Esophagus (tissue), 2 donors: ENCODE measurements around the gene KREMEN2. TPM values are rescaled to one million over a fixed set of nuclear protein-coding genes. Genes with fewer than 3 reads are reported as not detected.

Experiments used
- H3K27ac ChIP-seq, 2 donors: one replicate each; pipeline ENCODE4 v1.5.1; 2013; ENCODE audit warnings: low read depth in 2 of 2, mild to moderate bottlenecking in 2 of 2, inconsistent platforms in 1 of 2, low read length in 1 of 2, moderate library complexity in 1 of 2
- H3K27me3 ChIP-seq, 2 donors: one replicate each; pipeline ENCODE4 v1.6.1; 2013; ENCODE audit warnings: low read length in 2 of 2, control low read depth in 1 of 2, mild to moderate bottlenecking in 1 of 2; ENCODE audit not compliant: insufficient read depth in 2 of 2, control insufficient read depth in 1 of 2
- H3K36me3 ChIP-seq, 2 donors: one replicate each; pipeline ENCODE4 v1.6.1; 2013; ENCODE audit warnings: low read length in 1 of 2; ENCODE audit not compliant: control insufficient read depth in 2 of 2, insufficient read depth in 2 of 2
- H3K4me1 ChIP-seq, 2 donors: one replicate each; pipeline ENCODE4 v1.6.1; 2013; ENCODE audit warnings: low read length in 1 of 2; ENCODE audit not compliant: control insufficient read depth in 2 of 2, insufficient read depth in 2 of 2
- H3K4me3 ChIP-seq, 2 donors: one replicate each; pipeline ENCODE4 v1.5.1; 2013; ENCODE audit warnings: low read length in 2 of 2, mild to moderate bottlenecking in 2 of 2, low read depth in 1 of 2, moderate library complexity in 1 of 2
- H3K9me3 ChIP-seq, 2 donors: one replicate each; pipeline ENCODE4 v1.6.1; 2013; ENCODE audit warnings: mild to moderate bottlenecking in 2 of 2, low read depth in 1 of 2, low read length in 1 of 2, moderate library complexity in 1 of 2; ENCODE audit not compliant: control insufficient read depth in 2 of 2, insufficient read depth in 1 of 2
- WGBS, 2 donors: extraction: QIAGEN DNeasy Blood & Tissue Kit; methylation state at CpG; one replicate each; pipeline ENCODE4 v1.1.7; 2013; 5-methylcytosine and 5-hydroxymethylcytosine counted together
- polyA plus RNA-seq, 2 donors: library from polyadenylated mRNA; stranded (reverse); fragments of 200-250 nt; gene quantifications; one replicate each; pipeline ENCODE4 v1.2.3, GENCODE V29; 2013
- donor health status: healthy with polysubstance abuse.
- donor health status: Bipolar disorder and iron deficiency.

Gene KREMEN2
- polyA plus RNA-seq, 2 donors, result 1.6 to 1.8 TPM

- H3K36me3 ChIP-seq, result no peaks in the 10 kb centered on the region
- H3K27ac ChIP-seq, result no peak overlapping the region
- peaks cover 0 to 3% of the 10 kb centered on the region in 2 donors for H3K4me1 ChIP-seq
- H3K27me3 ChIP-seq, result peaks cover 0 to 4% of the 10 kb centered on the region in 2 donors
- H3K9me3 ChIP-seq, result no peaks in the 10 kb centered on the region
- H3K4me3 ChIP-seq, result no peak overlapping the region
- whole genome bisulfite sequencing, 2 donors, result 59 to 66% methylated on average over 12 of the region's 12 CpGs
Observed at GRCh38 chr16:3013998-3014690, 50.1 kb downstream of the KREMEN2 start.

GRCh38 chr16:3014971-3015370 lies 50.9 kb downstream of the KREMEN2 start:
- Histone ChIP-seq H3K27me3 (peaks cover 0 to 4% of the 10 kb centered on the region in 2 donors), H3K27ac (no peak overlapping the region), H3K36me3 (no peaks in the 10 kb centered on the region), H3K4me3 (no peak overlapping the region), H3K9me3 (no peaks in the 10 kb centered on the region), H3K4me1 (peaks cover 0 to 6% of the 10 kb centered on the region in 2 donors)
- WGBS, 2 donors, result 82 to 83% methylated on average over 6 of the region's 6 CpGs

- Histone ChIP-seq H3K4me3 (no peak overlapping the region), H3K36me3 (no peaks in the 10 kb centered on the region), H3K27me3 (peaks cover 0 to 4% of the 10 kb centered on the region in 2 donors), H3K4me1 (peaks cover 0 to 6% of the 10 kb centered on the region in 2 donors), H3K9me3 (no peaks in the 10 kb centered on the region), H3K27ac (no peak overlapping the region)
- WGBS, 2 donors, result 85 to 86% methylated on average over 13 of the region's 13 CpGs
Observed at GRCh38 chr16:3015865-3016521, 51.9 kb downstream of the KREMEN2 start.

DNA sequence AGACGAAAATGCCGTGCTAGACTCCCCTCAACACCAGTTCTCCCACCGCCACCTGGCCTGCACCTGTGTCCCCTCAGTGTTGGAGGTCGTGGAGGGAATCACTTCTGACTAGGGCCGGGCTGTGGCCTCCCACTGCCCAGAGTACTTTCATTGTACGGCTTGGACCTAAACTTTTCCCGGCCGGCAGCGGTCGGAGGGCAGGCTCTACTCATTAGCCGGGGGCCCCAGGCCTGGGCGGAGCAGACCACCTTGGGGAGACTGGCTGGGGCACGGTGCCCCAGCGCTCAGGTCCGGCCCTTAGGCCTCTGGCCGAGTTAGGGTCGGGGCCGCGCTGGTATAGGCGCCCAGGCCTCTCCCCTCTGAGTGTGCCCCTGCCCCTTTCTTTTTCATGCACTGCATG lies 53.3 kb downstream of the KREMEN2 start:
- H3K27ac ChIP-seq, result no peak overlapping the region

More for the DNA sequence above, 53.3 kb downstream of the KREMEN2 start:
- WGBS, 2 donors, result 68 to 76% methylated on average over 17 to 20 of the region's 20 CpGs
- no peak overlapping the region for H3K4me3 ChIP-seq
- no peaks in the 10 kb centered on the region for H3K9me3 ChIP-seq
- H3K27me3 ChIP-seq, result no peaks in the 10 kb centered on the region
- peaks cover 0 to 17% of the 10 kb centered on the region in 2 donors for H3K4me1 ChIP-seq
- no peaks in the 10 kb centered on the region for H3K36me3 ChIP-seq

Other genes with a start within 250 kb of the KREMEN2 start
- 100 to 1,000 TPM; 500 to 620 TPM for gene PRSS27, start 244.1 kb upstream of the KREMEN2 start, polyA plus RNA-seq
- 100 to 1,000 TPM; 317 to 886 TPM for gene SRRM2, start 211.6 kb upstream of the KREMEN2 start, polyA plus RNA-seq
- 100 to 1,000 TPM; 361 to 887 TPM for gene ELOB, start 187.0 kb upstream of the KREMEN2 start, polyA plus RNA-seq
- not detected for gene PRSS33, start 176.7 kb upstream of the KREMEN2 start, polyA plus RNA-seq
- gene PRSS41, start 165.8 kb upstream of the KREMEN2 start, polyA plus RNA-seq, result not detected
- gene PRSS21, start 147.0 kb upstream of the KREMEN2 start, polyA plus RNA-seq, result 1 to 10 TPM in 1 of 2 donors, under 1 TPM in 1; 0.86 to 1.8 TPM
- gene ZG16B, start 134.0 kb upstream of the KREMEN2 start, polyA plus RNA-seq, result 1 to 10 TPM in 1 of 2 donors, under 1 TPM in 1; 0.77 to 1.1 TPM
- gene PRSS22, start 106.1 kb upstream of the KREMEN2 start, polyA plus RNA-seq, result 100 to 1,000 TPM; 109 to 281 TPM
- 10 to 100 TPM; 23.9 to 30.9 TPM for gene FLYWCH2, start 81.1 kb upstream of the KREMEN2 start, polyA plus RNA-seq
- gene FLYWCH1, start 52.3 kb upstream of the KREMEN2 start, polyA plus RNA-seq, result 10 to 100 TPM; 12.9 to 20.2 TPM
- 10 to 100 TPM in 1 of 2 donors, 1 to 10 TPM in 1; 9.6 to 18.8 TPM for gene PAQR4, start 5.1 kb downstream of the KREMEN2 start, polyA plus RNA-seq
- 10 to 100 TPM; 20.7 to 22.3 TPM for gene PKMYT1, start 16.2 kb downstream of the KREMEN2 start, polyA plus RNA-seq
- under 1 TPM in 1 of 2 donors, not detected in 1; 0.02 TPM for gene CLDN9, start 48.6 kb downstream of the KREMEN2 start, polyA plus RNA-seq
- under 1 TPM in 1 of 2 donors, not detected in 1; 0.06 TPM for gene CLDN6, start 53.9 kb downstream of the KREMEN2 start, polyA plus RNA-seq
- gene TNFRSF12A, start 56.1 kb downstream of the KREMEN2 start, polyA plus RNA-seq, result 10 to 100 TPM; 16.6 to 21.1 TPM
- 10 to 100 TPM; 58.8 to 73.6 TPM for gene HCFC1R1, start 59.7 kb downstream of the KREMEN2 start, polyA plus RNA-seq
- 10 to 100 TPM; 24.3 to 37.2 TPM for gene THOC6, start 59.8 kb downstream of the KREMEN2 start, polyA plus RNA-seq
- gene BICDL2, start 72.7 kb downstream of the KREMEN2 start, polyA plus RNA-seq, result 100 to 1,000 TPM; 144 to 149 TPM
- 1 to 10 TPM in 1 of 2 donors, under 1 TPM in 1; 0.51 to 2.6 TPM for gene MMP25, start 82.3 kb downstream of the KREMEN2 start, polyA plus RNA-seq
- gene IL32, start 101.4 kb downstream of the KREMEN2 start, polyA plus RNA-seq, result 10 to 100 TPM; 16.5 to 19.0 TPM
- gene ZSCAN10, start 135.0 kb downstream of the KREMEN2 start, polyA plus RNA-seq, result not detected
- gene ZNF205, start 148.3 kb downstream of the KREMEN2 start, polyA plus RNA-seq, result 10 to 100 TPM in 1 of 2 donors, 1 to 10 TPM in 1; 8.4 to 18.0 TPM
- gene ZNF213, start 170.8 kb downstream of the KREMEN2 start, polyA plus RNA-seq, result 1 to 10 TPM; 6.5 to 9.4 TPM
- gene OR1F1, start 223.9 kb downstream of the KREMEN2 start, polyA plus RNA-seq, result not detected